K562 (cell line): ENCODE measurements around the gene LGALS8. TPM values are rescaled to one million over a fixed set of nuclear protein-coding genes. Genes with fewer than 3 reads are reported as not detected.

Experiments
- CBX3 ChIP-seq, 2 experiments: IDR thresholded peaks; 1 replicate in 1 of 2; 2 replicates in 1 of 2; pipeline ENCODE4 v1.6.1; 2012; ENCODE audit warnings: inconsistent platforms in 2 of 2, low read length in 2 of 2, borderline replicate concordance in 1 of 2, control low read depth in 1 of 2
- CBX5 ChIP-seq: IDR thresholded peaks from 2 replicates; pipeline ENCODE4 v1.6.1; 2014; ENCODE audit warnings: low read depth, borderline replicate concordance
- COPS2 ChIP-seq: fragments of 450-650 bp; conservative IDR thresholded peaks from 2 replicates; pipeline ENCODE4 v1.6.1; 2016; ENCODE audit warnings: mild to moderate bottlenecking, moderate library complexity
- DDX20 ChIP-seq: fragments of 450-650 bp; IDR thresholded peaks from 2 replicates; pipeline ENCODE4 v1.6.1; 2016; ENCODE audit warnings: missing genetic modification characterization, low read depth, mild to moderate bottlenecking, missing compliant biosample characterization, moderate library complexity
- E2F3 ChIP-seq: fragments of 250-450 bp; sonication (Bioruptor Pico); IDR thresholded peaks from 2 replicates; pipeline ENCODE4 v1.4.0; 2020; ENCODE audit warnings: mild to moderate bottlenecking
- E2F6 ChIP-seq, 2 experiments: IDR thresholded peaks; 2 replicates each; pipeline ENCODE4 v1.6.1; 2011; ENCODE audit warnings: borderline replicate concordance in 1 of 2, control low read depth in 1 of 2, low read depth in 1 of 2, low read length in 1 of 2, mild to moderate bottlenecking in 1 of 2, mixed read lengths in 1 of 2, moderate library complexity in 1 of 2; ENCODE audit not compliant: insufficient read depth in 1 of 2, insufficient read length in 1 of 2, poor library complexity in 1 of 2, severe bottlenecking in 1 of 2; ENCODE audit errors: extremely low read depth in 1 of 2
- EHMT2 ChIP-seq: fragments of 450-650 bp; IDR thresholded peaks from 2 replicates; pipeline ENCODE4 v1.6.1; 2018; ENCODE audit warnings: antibody characterized with exemption
- ETV6 ChIP-seq, 3 experiments: fragments of 150-350 bp in 1 of 3; sonication (generic) in 1 of 3; formaldehyde crosslinking in 1 of 3; IDR thresholded peaks; 2 replicates each; pipeline versions ENCODE4 v1.6.1 to v1.8.0; 2014 to 2022; ENCODE audit warnings: borderline replicate concordance in 2 of 3, low read depth in 2 of 3, antibody characterized with exemption in 1 of 3, low read length in 1 of 3, mild to moderate bottlenecking in 1 of 3, missing genetic modification reagents in 1 of 3
- FOXA1 ChIP-seq: fragments of 450-650 bp; IDR thresholded peaks from 2 replicates; pipeline ENCODE4 v1.6.1; 2016; ENCODE audit warnings: mild to moderate bottlenecking, borderline replicate concordance
- GABPB2 ChIP-seq: fragments of 250-450 bp; sonication (Bioruptor Pico); conservative IDR thresholded peaks from 2 replicates; pipeline ENCODE4 v1.5.1; 2021; ENCODE audit warnings: mild to moderate bottlenecking
- HDGF ChIP-seq: fragments of 450-650 bp; IDR thresholded peaks from 2 replicates; pipeline ENCODE4 v1.6.1; 2016
- HNRNPL ChIP-seq: fragments of 200-400 bp; formaldehyde crosslinking; IDR thresholded peaks from 2 replicates; pipeline ENCODE4 v1.6.1; 2017; ENCODE audit warnings: low read depth, mild to moderate bottlenecking, low read length
- IFI16 ChIP-seq: fragments of 250-450 bp; sonication (Bioruptor Pico); IDR thresholded peaks from 2 replicates; pipeline ENCODE4 v2.1.2; 2022; ENCODE audit warnings: mild to moderate bottlenecking, inconsistent platforms
- MCM5 ChIP-seq: fragments of 450-650 bp; IDR thresholded peaks from 2 replicates; pipeline ENCODE4 v1.6.1; 2016; ENCODE audit warnings: low read depth
- MEF2A ChIP-seq: IDR thresholded peaks from 2 replicates; pipeline ENCODE4 v1.6.1; 2011; ENCODE audit warnings: low read depth, mild to moderate bottlenecking, low read length, moderate library complexity; ENCODE audit not compliant: control insufficient read depth
- MEIS2 ChIP-seq: fragments of 450-650 bp; IDR thresholded peaks from 2 replicates; pipeline ENCODE4 v1.6.1; 2014; ENCODE audit warnings: mild to moderate bottlenecking; ENCODE audit not compliant: partially characterized antibody
- NCOA4 ChIP-seq: fragments of 450-650 bp; IDR thresholded peaks from 2 replicates; pipeline ENCODE4 v1.6.1; 2018; ENCODE audit warnings: mild to moderate bottlenecking; ENCODE audit not compliant: partially characterized antibody
- RAD21 ChIP-seq, 2 experiments: fragments of 250-450 bp in 1 of 2; fragments of 450-650 bp in 1 of 2; sonication (Bioruptor Pico) in 1 of 2; formaldehyde crosslinking in 1 of 2; IDR thresholded peaks in 1 of 2; conservative IDR thresholded peaks in 1 of 2; 2 replicates each; pipeline versions ENCODE4 v1.4.0 to v1.8.0; 2020 to 2022; ENCODE audit warnings: mild to moderate bottlenecking in 2 of 2, moderate library complexity in 1 of 2
- TCF15 ChIP-seq: fragments of 250-450 bp; sonication (Bioruptor Pico); IDR thresholded peaks from 2 replicates; pipeline ENCODE4 v1.8.0; 2022; ENCODE audit warnings: moderate library complexity, mild to moderate bottlenecking, inconsistent platforms
- ZBTB1 ChIP-seq: sonication (generic); formaldehyde crosslinking; IDR thresholded peaks from 2 replicates; pipeline ENCODE4 v1.8.1; 2023; ENCODE audit warnings: missing genetic modification reagents, low read depth, mild to moderate bottlenecking, borderline replicate concordance
- ZNF354B ChIP-seq: fragments of 250-450 bp; sonication (Bioruptor Pico); IDR thresholded peaks from 2 replicates; pipeline ENCODE4 v1.4.0; 2020
- polyA plus RNA-seq, 8 experiments: library from polyadenylated mRNA; depleted of rRNA in 4 of 8; stranded (reverse) in 5 of 8; unstranded in 3 of 8; fragments of >200 nt; fragmentation: Nextera tagmentation in 2 of 8; fragmentation: Illumina TruSeq in 1 of 8; extraction: Ambion mirVana in 2 of 8; extraction: Trizol in 1 of 8; gene quantifications; 2 replicates each; pipeline versions ENCODE4 v1.2.1 to v1.2.3, GENCODE V29; 2011 to 2014; ENCODE audit warnings: inconsistent platforms in 1 of 8, missing spikeins in 1 of 8
- total RNA-seq, 7 experiments: library from RNA; depleted of rRNA in 6 of 7; stranded (reverse); fragments of >200 nt in 6 of 7; fragmentation: Illumina TruSeq in 2 of 7; extraction: Trizol in 2 of 7; gene quantifications; 2 replicates each; pipeline versions ENCODE4 v1.2.1 to v1.2.3, GENCODE V29; 2011 to 2021; ENCODE audit warnings: low replicate concordance in 1 of 7
- TF ChIP-seq, protein P1 (sequence below): fragments of 250-450 bp; sonication (Bioruptor Pico); IDR thresholded peaks from 2 replicates; pipeline ENCODE4 v1.4.0; 2020; ENCODE audit warnings: mild to moderate bottlenecking
- TF ChIP-seq, protein P2 (sequence below): fragments of 450-650 bp; conservative IDR thresholded peaks from 2 replicates; pipeline ENCODE4 v1.6.1; 2016; ENCODE audit warnings: missing genetic modification characterization, low read depth, mild to moderate bottlenecking, control low read depth, missing compliant biosample characterization

The LGALS8 gene
- total and polyA plus RNA-seq, 9 of the 15 experiments (the other 6 are each of a cell fraction or from before 2014, with no cell fraction given) = 57.4 to 87.7 (median 70.3) TPM

- TF ChIP-seq RAD21 (CRISPR knock-in tag; conservative IDR thresholded peaks at IDR 0.05 in 1 of 2, IDR thresholded peaks at IDR 0.05 in 1 of 2) (0 out of 4 replicates have a peak, but pooled peaks of 1 of the 2 experiments have one; percentile 7), GABPB2 (no peak; the same call in 1 of the 2 replicates), TCF15 (CRISPR knock-in tag) (0 out of 2 replicates have a peak, but pooled peaks have one; percentile 75), ZNF354B (CRISPR knock-in tag) (no peak), FOXA1 (no peak), EHMT2 (no peak; the same call in 1 of the 2 replicates), DDX20 (no peak), IFI16 (CRISPR knock-in tag) (no peak), E2F6 (IDR thresholded peaks at IDR 0.05; ENCODE audit: borderline replicate concordance in 1 of 2, extremely low read depth in 1 of 2, insufficient read depth in 1 of 2, insufficient read length in 1 of 2, low read depth in 1 of 2, low read length in 1 of 2, poor library complexity in 1 of 2, severe bottlenecking in 1 of 2) (peak in 1 of 2 experiments; percentile 43), HNRNPL (no peak), ZBTB1 (CRISPR knock-in tag) (no peak), ETV6 (IDR thresholded peaks at IDR 0.05; ENCODE audit: borderline replicate concordance in 1 of 2, low read depth in 2 of 2, low read length in 1 of 2) (peak in 1 of 2 experiments; percentile 13; a peak in 1 of 4 replicates), ETV6 (CRISPR knock-in tag; IDR thresholded peaks at IDR 0.05; ENCODE audit: borderline replicate concordance) (no peak), MEF2A (no peak), COPS2 (no peak), E2F3 (CRISPR knock-in tag) (no peak), NCOA4 (no peak), CBX3 (IDR thresholded peaks at IDR 0.05; ENCODE audit: borderline replicate concordance in 1 of 2, low read length in 2 of 2) (peak in 1 of 2 experiments; percentile 95; a peak in 2 of 3 replicates), HDGF (no peak), MEIS2 (no peak), MCM5 (no peak), CBX5 (no peak)
- TF ChIP-seq, protein P1, sequence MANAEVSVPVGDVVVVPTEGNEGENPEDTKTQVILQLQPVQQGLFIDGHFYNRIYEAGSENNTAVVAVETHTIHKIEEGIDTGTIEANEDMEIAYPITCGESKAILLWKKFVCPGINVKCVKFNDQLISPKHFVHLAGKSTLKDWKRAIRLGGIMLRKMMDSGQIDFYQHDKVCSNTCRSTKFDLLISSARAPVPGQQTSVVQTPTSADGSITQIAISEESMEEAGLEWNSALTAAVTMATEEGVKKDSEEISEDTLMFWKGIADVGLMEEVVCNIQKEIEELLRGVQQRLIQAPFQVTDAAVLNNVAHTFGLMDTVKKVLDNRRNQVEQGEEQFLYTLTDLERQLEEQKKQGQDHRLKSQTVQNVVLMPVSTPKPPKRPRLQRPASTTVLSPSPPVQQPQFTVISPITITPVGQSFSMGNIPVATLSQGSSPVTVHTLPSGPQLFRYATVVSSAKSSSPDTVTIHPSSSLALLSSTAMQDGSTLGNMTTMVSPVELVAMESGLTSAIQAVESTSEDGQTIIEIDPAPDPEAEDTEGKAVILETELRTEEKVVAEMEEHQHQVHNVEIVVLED (CRISPR knock-in tag) = peak; percentile 70
- TF ChIP-seq, protein P2, sequence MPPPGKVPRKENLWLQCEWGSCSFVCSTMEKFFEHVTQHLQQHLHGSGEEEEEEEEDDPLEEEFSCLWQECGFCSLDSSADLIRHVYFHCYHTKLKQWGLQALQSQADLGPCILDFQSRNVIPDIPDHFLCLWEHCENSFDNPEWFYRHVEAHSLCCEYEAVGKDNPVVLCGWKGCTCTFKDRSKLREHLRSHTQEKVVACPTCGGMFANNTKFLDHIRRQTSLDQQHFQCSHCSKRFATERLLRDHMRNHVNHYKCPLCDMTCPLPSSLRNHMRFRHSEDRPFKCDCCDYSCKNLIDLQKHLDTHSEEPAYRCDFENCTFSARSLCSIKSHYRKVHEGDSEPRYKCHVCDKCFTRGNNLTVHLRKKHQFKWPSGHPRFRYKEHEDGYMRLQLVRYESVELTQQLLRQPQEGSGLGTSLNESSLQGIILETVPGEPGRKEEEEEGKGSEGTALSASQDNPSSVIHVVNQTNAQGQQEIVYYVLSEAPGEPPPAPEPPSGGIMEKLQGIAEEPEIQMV (tag) = no peak
Measured at GRCh38 chr1:236524142-236524894, 536 bp downstream of the LGALS8 start (continued).
